RWPE1 (cell line): ENCODE data around the gene PTPRR.
A peak's percentile ranks its signal among the peaks of the same experiment; 100 is the strongest.

Experiments
- CTCF ChIA-PET: fragments of 350-600 bp; sonication (Branson Sonifier 250); formaldehyde crosslinking; extraction: SDS; loops from one replicate; lab custom pipeline; 2021; lab: Yijun Ruan, JAX
- POLR2A ChIA-PET: fragments of 400-600 bp; formaldehyde crosslinking; extraction: SDS; loops from one replicate; lab custom pipeline; 2020; ENCODE audit warnings: antibody characterized with exemption; ENCODE audit not compliant: low non-redundant PET; lab: Yijun Ruan, JAX
- DNase-seq: peaks from one replicate; pipeline ENCODE4 v3.0.0; 2012; ENCODE audit warnings: low spot score
- H3K27ac ChIP-seq: fragments of 450-650 bp; 2 replicates; pipeline ENCODE4 v1.5.1; 2017
- CTCF ChIP-seq: fragments of 450-650 bp; conservative IDR thresholded peaks from 2 replicates; pipeline ENCODE4 v1.5.1; 2017; ENCODE audit warnings: low read depth, mild to moderate bottlenecking

Gene PTPRR

DNA sequence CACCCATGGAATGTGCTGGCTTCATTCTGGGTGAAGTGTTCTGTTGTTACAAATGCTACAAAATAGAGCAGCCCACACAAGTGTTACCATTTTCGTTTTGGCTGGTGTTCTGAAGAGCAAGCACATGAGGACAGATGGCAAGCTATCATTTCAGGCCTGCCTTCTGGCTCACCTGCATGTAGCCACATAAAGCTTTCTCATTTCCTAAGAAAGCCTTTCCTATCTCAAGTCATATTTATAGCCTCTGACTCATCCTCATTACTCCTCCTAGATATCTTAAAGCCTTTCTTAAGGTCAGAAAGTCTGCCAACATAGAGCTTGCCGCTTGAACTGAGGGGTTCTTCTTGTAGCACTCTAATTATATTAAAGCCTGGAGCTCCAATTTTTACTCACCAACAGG, 89.0 kb downstream of the PTPRR start:
- DNase-seq, result peak; percentile 51
- no peak for TF ChIP-seq CTCF
- CTCF ChIA-PET, result interaction anchor here (0.7 kb wide), 1 partner anchor 753 kb away, joined by 3 read pairs; no protein-coding TSS in a partner anchor
- POLR2A ChIA-PET, result no interaction called here
- no peak overlapping the region for H3K27ac ChIP-seq

GRCh38 chr12:70830221-70831061, 90.1 kb downstream of the PTPRR start:
- no peak for TF ChIP-seq CTCF
- DNase-seq, result no peak
- H3K27ac ChIP-seq, result no peak overlapping the region
- ChIA-PET CTCF (interaction anchor here (0.7 kb wide), 1 partner anchor 752 kb away, joined by 3 read pairs; no protein-coding TSS in a partner anchor), POLR2A (no interaction called here)

GRCh38 chr12:70829070-70829469, 91.5 kb downstream of the PTPRR start:
- ChIA-PET POLR2A (no interaction called here), CTCF (no interaction called here)
- no peak overlapping the region for H3K27ac ChIP-seq
- no peak for DNase-seq
- TF ChIP-seq CTCF, result no peak

DNA sequence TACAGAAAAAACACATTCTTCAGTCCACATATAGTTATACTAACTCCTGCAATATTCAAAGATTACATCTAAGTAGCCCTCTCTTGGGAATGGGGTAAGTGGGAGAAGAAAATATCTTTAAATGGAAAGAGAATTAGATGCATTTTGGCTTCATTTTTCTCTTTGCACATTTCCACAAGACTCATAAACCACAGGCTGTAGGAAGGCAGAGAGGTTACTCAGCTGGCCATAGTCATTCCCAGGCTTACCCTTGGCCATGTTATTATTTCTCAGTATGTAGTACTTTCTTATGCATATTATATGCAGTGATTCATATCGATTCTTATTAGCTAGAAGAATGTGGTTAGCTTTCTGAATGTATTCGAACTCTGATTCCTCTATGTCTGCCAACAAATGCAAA, 92.2 kb downstream of the PTPRR start:
- no peak for TF ChIP-seq CTCF
- no peak overlapping the region for H3K27ac ChIP-seq
- no peak for DNase-seq
- POLR2A ChIA-PET, result no interaction called here
- CTCF ChIA-PET, result no interaction called here

DNA sequence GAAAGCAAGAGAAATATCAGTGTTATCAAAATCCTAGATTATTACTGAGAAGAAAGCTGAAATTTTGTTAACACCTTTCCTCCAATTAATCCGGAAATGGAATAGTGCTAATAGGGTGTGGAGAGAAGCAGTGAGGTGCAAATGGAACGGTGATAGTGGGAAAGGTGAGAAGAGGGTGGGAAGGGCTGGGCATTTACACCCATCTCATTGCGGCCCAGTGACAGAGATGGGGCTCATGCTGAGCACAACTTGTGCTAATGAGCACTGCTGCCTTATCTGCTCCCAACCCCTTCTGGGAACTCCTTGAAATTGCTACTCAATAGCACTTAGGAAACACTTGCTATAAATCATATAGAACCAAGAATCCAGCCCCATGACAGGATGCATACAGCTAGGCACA, 94.4 kb downstream of the PTPRR start:
- CTCF ChIA-PET, result no interaction called here
- TF ChIP-seq CTCF, result no peak
- no peak for DNase-seq
- H3K27ac ChIP-seq, result no peak overlapping the region
- POLR2A ChIA-PET, result no interaction called here

- POLR2A ChIA-PET, result no interaction called here
- no peak overlapping the region for H3K27ac ChIP-seq
- CTCF ChIA-PET, result interaction anchor here (1.0 kb wide), 1 partner anchor 11 kb away, joined by 3 read pairs; no protein-coding TSS in a partner anchor
- no peak for TF ChIP-seq CTCF
- no peak for DNase-seq
Measured at GRCh38 chr12:70824511-70824910, 96.0 kb downstream of the PTPRR start.
